H1 (cell line): ENCODE data around the gene GUCY1A1.

ENCODE experiments used
- SP2 ChIP-seq: IDR thresholded peaks from 2 replicates; pipeline ENCODE4 v1.6.1; 2012; ENCODE audit warnings: mild to moderate bottlenecking, low read length, inconsistent platforms
- TAF1 ChIP-seq: IDR thresholded peaks from 2 replicates; pipeline ENCODE4 v1.6.1; 2011; ENCODE audit warnings: mild to moderate bottlenecking, low read depth, low read length

DNA sequence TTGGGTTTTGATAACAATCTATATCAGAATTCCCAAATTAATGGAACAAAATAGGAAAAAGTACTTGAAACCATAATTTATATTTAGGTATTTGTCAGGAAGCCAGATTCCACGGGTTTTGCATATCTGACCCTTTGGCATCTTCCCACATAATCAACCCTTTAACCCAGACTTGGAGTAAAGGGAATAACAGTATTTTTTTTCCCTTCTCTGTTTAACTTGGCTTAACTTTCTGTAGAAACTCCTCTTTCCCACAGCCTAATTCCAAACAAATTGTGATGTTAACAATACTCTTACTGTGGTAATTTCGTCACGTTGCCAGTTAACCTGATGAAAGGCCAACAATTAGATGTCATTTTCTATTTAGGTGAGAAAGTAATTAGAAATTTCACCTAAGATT lies 49.4 kb upstream of the GUCY1A1 start:
- TF ChIP-seq SP2 (no peak), TAF1 (no peak)
